Skeletal muscle tissue (tissue), 4 donors: ENCODE data around the gene CAMTA2. TPM values are rescaled to one million over a fixed set of nuclear protein-coding genes. Genes with fewer than 3 reads are reported as not detected.

Experiments
- H3K27ac ChIP-seq: one replicate; pipeline ENCODE4 v1.7.0; 2013; ENCODE audit warnings: mild to moderate bottlenecking, low read depth, low read length, inconsistent platforms
- H3K27me3 ChIP-seq, 3 donors: one replicate each; pipeline ENCODE4 v1.7.0; 2013; ENCODE audit warnings: low read length in 3 of 3; ENCODE audit not compliant: control insufficient read depth in 3 of 3, insufficient read depth in 3 of 3
- H3K36me3 ChIP-seq, 3 donors: one replicate each; pipeline ENCODE4 v1.7.0; 2013; ENCODE audit warnings: low read length in 3 of 3; ENCODE audit not compliant: control insufficient read depth in 3 of 3, insufficient read depth in 3 of 3
- H3K4me1 ChIP-seq, 3 donors: one replicate each; pipeline ENCODE4 v1.7.0; 2013; ENCODE audit warnings: low read length in 3 of 3, mild to moderate bottlenecking in 3 of 3; ENCODE audit not compliant: control insufficient read depth in 3 of 3, insufficient read depth in 3 of 3
- H3K4me3 ChIP-seq, 3 donors: one replicate each; pipeline ENCODE4 v1.7.0; 2013; ENCODE audit warnings: low read length in 3 of 3
- H3K9ac ChIP-seq, 3 donors: one replicate each; pipeline ENCODE4 v1.7.0; 2013; ENCODE audit warnings: low read length in 3 of 3, mild to moderate bottlenecking in 3 of 3, moderate library complexity in 2 of 3, low read depth in 1 of 3
- H3K9me3 ChIP-seq, 3 donors: one replicate each; pipeline ENCODE4 v1.7.0; 2013; ENCODE audit warnings: low read length in 3 of 3; ENCODE audit not compliant: control insufficient read depth in 3 of 3
- total RNA-seq: library from RNA; depleted of rRNA; stranded (reverse); fragments of >200 nt; gene quantifications from one replicate; pipeline ENCODE4 v1.2.3, GENCODE V29; 2014
- donor health status: Osteomylitis.

The CAMTA2 gene
- total RNA-seq, 1 donor from 2014 or later, result 4.7 TPM

- H3K4me3 ChIP-seq, result peak overlapping the region; percentile 79 to 89 (median 87)
- no peaks in the 10 kb centered on the region for H3K9me3 ChIP-seq
- H3K4me1 ChIP-seq, result peaks cover 25 to 32% (median 29%) of the 10 kb centered on the region in 3 donors
- peak overlapping the region; percentile 96 for H3K27ac ChIP-seq
- peak overlapping the region; percentile 93 to 97 (median 94) for H3K9ac ChIP-seq
- no peaks in the 10 kb centered on the region for H3K27me3 ChIP-seq
- peaks cover 15 to 32% (median 18%) of the 10 kb centered on the region in 3 donors for H3K36me3 ChIP-seq
Measured at GRCh38 chr17:4986403-4986802, 1.1 kb downstream of the CAMTA2 start.

DNA sequence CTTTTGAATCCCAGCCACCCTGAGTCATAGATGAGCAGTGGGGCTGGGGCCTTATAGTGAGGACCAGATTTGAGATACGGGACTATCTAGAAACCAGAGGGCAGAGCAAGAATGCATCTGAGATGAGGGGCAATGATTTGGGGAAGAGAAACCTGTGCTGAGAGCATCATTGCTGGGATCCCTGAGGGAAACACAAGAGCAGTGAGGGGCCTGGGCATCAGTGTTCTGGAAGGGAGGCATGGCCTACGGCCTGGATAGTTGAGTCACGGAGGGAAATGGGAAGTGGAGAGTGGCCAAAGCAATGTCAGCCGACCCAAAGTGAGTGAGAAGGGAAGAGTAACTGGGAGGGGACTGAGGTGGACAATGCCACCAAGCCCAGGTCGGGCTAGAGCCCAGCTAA lies 5.2 kb downstream of the CAMTA2 start:
- H3K36me3 ChIP-seq, result peaks cover 43 to 59% (median 52%) of the 10 kb centered on the region in 3 donors
- no peak overlapping the region for H3K4me3 ChIP-seq
- H3K27me3 ChIP-seq, result no peaks in the 10 kb centered on the region
- no peaks in the 10 kb centered on the region for H3K9me3 ChIP-seq
- H3K9ac ChIP-seq, result no peak overlapping the region
- no peak overlapping the region for H3K27ac ChIP-seq
- peaks cover 18 to 31% (median 22%) of the 10 kb centered on the region in 3 donors for H3K4me1 ChIP-seq

GRCh38 chr17:4980644-4981216 lies 6.7 kb downstream of the CAMTA2 start:
- no peak overlapping the region for H3K27ac ChIP-seq
- no peaks in the 10 kb centered on the region for H3K27me3 ChIP-seq
- H3K36me3 ChIP-seq, result peaks cover 50 to 65% (median 61%) of the 10 kb centered on the region in 3 donors
- H3K9ac ChIP-seq, result no peak overlapping the region
- H3K9me3 ChIP-seq, result no peaks in the 10 kb centered on the region
- no peak overlapping the region for H3K4me3 ChIP-seq
- H3K4me1 ChIP-seq, result peaks cover 6 to 18% (median 9%) of the 10 kb centered on the region in 3 donors

- peaks cover 21 to 35% (median 25%) of the 10 kb centered on the region in 3 donors for H3K4me1 ChIP-seq
- peaks cover 55 to 63% (median 60%) of the 10 kb centered on the region in 3 donors for H3K36me3 ChIP-seq
- H3K27me3 ChIP-seq, result no peaks in the 10 kb centered on the region
- no peak overlapping the region for H3K27ac ChIP-seq
- no peaks in the 10 kb centered on the region for H3K9me3 ChIP-seq
- H3K4me3 ChIP-seq, result no peak overlapping the region
- no peak overlapping the region for H3K9ac ChIP-seq
Measured at GRCh38 chr17:4978726-4979125, 8.7 kb downstream of the CAMTA2 start.

- Histone ChIP-seq H3K27me3 (no peaks in the 10 kb centered on the region), H3K9me3 (no peaks in the 10 kb centered on the region), H3K9ac (peak overlapping the region; percentile 60 to 71 (median 66)), H3K27ac (peak overlapping the region; percentile 86), H3K36me3 (peaks cover 56 to 69% (median 57%) of the 10 kb centered on the region in 3 donors), H3K4me1 (peaks cover 54 to 70% (median 59%) of the 10 kb centered on the region in 3 donors), H3K4me3 (peak overlapping the region in 2 of 3 donors; percentile 32 to 61)
Measured at GRCh38 chr17:4974115-4974670, 13.3 kb downstream of the CAMTA2 start.

DNA sequence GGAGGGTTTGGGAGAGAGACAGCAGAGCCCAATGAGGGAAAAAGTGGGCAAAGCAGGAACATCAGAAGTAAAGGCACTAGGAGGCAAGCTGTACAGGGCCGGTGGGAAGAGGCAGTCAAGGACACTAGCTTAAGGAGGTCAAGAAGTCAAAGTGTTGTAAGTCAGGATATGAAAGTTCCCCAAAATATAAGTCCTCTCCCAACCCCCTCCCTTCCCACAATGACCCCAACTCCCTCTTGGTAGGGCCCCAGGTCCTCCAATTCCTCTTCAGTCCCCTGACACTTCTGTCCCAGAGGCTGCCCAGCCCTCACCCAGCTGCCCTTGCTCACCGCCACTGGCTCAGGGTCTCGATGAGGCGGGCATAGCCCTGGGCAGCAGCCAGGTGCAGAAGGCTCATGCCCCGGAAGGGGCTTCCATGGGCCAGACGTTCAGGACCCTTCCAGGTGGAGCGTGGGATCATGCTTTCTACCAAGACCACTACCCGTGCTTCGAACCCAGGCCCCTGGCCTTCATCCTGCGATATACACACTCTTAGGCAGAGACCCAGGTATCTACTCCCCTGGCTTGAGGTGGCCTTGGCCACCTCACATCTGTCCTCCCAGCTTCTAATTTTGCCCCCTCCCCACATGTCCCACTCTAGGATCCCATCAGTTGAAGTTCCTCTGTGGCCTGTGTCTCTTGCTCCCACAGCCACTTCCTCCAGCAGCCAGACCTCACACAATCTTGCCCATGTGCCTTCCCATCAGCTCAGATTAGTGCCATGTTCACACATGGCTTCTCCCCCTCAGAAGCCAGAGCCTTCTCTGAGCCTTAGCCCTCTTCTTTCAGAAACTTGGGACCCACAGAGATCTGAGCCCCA lies 14.0 kb downstream of the CAMTA2 start:
- Histone ChIP-seq H3K36me3 (peaks cover 55 to 62% (median 55%) of the 10 kb centered on the region in 3 donors), H3K9ac (peak overlapping the region; percentile 47 to 60 (median 55)), H3K27me3 (no peaks in the 10 kb centered on the region), H3K4me1 (peaks cover 61 to 74% (median 66%) of the 10 kb centered on the region in 3 donors), H3K9me3 (no peaks in the 10 kb centered on the region), H3K4me3 (peak overlapping the region; percentile 27 to 61 (median 32)), H3K27ac (peak overlapping the region; percentile 86)

DNA sequence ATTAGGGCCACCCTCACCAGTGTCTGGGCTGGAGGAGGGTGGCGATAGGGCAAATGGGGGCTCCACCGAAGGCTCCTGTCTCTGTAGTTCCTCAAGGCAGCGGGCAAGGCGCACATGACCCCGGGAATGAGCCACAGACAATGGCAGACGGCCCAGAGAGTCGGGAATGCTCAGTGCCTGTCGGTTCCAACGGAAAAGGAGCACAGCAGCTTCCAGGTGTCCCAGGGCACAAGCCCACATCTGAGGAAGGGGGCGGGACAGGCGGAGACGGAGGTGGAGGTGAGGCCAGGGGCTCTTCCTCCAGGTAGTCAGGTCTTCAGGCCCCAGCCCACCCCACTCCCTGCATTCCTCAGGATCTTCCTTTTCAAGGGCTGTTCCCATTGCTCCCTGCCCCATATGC lies 14.7 kb downstream of the CAMTA2 start:
- Histone ChIP-seq H3K27me3 (no peaks in the 10 kb centered on the region), H3K4me3 (peak overlapping the region in 1 of 3 donors; percentile 18), H3K27ac (peak overlapping the region; percentile 86), H3K36me3 (peaks cover 47 to 55% (median 48%) of the 10 kb centered on the region in 3 donors), H3K9ac (peak overlapping the region; percentile 47 to 68 (median 60)), H3K9me3 (no peaks in the 10 kb centered on the region), H3K4me1 (peaks cover 68 to 75% (median 70%) of the 10 kb centered on the region in 3 donors)

- peak overlapping the region; percentile 86 for H3K27ac ChIP-seq
Measured at GRCh38 chr17:4972322-4972721, 15.2 kb downstream of the CAMTA2 start.

DNA sequence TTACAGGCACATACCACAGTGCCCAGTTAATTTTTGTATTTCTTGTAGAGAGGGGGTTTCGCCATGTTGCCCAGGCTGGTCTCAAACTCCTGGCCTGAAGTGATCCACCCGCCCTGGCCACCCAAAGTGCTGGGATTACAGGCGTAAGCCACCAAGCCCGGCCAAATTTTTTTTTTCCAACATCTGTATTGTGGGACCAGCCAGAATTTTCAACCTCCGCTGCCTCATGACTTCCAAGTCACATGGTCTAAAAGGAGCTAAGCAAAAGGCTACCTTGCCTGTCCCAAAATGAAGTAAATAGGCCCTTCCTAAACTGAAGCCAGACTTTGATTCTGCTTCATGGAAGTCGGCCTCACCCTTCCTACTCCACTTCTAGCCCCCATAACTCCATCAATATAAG lies 15.6 kb downstream of the CAMTA2 start:
- peak overlapping the region in 2 of 3 donors; percentile 47 to 68 for H3K9ac ChIP-seq
- no peaks in the 10 kb centered on the region for H3K27me3 ChIP-seq
- H3K36me3 ChIP-seq, result peaks cover 38 to 47% (median 39%) of the 10 kb centered on the region in 3 donors
- peaks cover 68 to 76% (median 70%) of the 10 kb centered on the region in 3 donors for H3K4me1 ChIP-seq
- H3K4me3 ChIP-seq, result no peak overlapping the region
- no peaks in the 10 kb centered on the region for H3K9me3 ChIP-seq
- peak overlapping the region; percentile 86 for H3K27ac ChIP-seq

More at GRCh38 chr17:4972322-4972721, 15.2 kb downstream of the CAMTA2 start:
- no peak overlapping the region for H3K4me3 ChIP-seq
- no peaks in the 10 kb centered on the region for H3K27me3 ChIP-seq
- H3K9ac ChIP-seq, result peak overlapping the region; percentile 47 to 68 (median 60)
- peaks cover 68 to 75% (median 70%) of the 10 kb centered on the region in 3 donors for H3K4me1 ChIP-seq
- H3K36me3 ChIP-seq, result peaks cover 43 to 51% (median 44%) of the 10 kb centered on the region in 3 donors
- H3K9me3 ChIP-seq, result no peaks in the 10 kb centered on the region
